NT2/D1 (cell line): ENCODE results near the gene RIT2.

Experiments
- DNase-seq: peaks from one replicate; pipeline ENCODE4 v3.0.0-alpha.2; 2011; ENCODE audit warnings: low read depth, low spot score
- H3K27me3 ChIP-seq: 2 replicates; pipeline ENCODE4 v1.6.0; 2011; ENCODE audit warnings: mild to moderate bottlenecking; ENCODE audit not compliant: insufficient read length, insufficient read depth
- H3K36me3 ChIP-seq: 2 replicates; pipeline ENCODE4 v1.6.1; 2011; ENCODE audit warnings: mild to moderate bottlenecking, low read length, mixed read lengths; ENCODE audit not compliant: insufficient read depth, insufficient read length
- H3K4me1 ChIP-seq: 2 replicates; pipeline ENCODE4 v1.5.1; 2011; ENCODE audit not compliant: insufficient read depth, insufficient read length
- H3K4me3 ChIP-seq: 2 replicates; pipeline ENCODE4 v1.5.1; 2011; ENCODE audit warnings: low read depth; ENCODE audit not compliant: insufficient read length
- H3K9ac ChIP-seq: 2 replicates; pipeline ENCODE4 v1.6.0; 2011; ENCODE audit warnings: low read depth; ENCODE audit not compliant: insufficient read length
- H3K9me3 ChIP-seq: 2 replicates; pipeline ENCODE4 v1.5.1; 2011; ENCODE audit warnings: mild to moderate bottlenecking, low read length; ENCODE audit not compliant: insufficient read depth
- SUZ12 ChIP-seq: IDR thresholded peaks from 2 replicates; pipeline ENCODE4 v1.6.1; 2011; ENCODE audit not compliant: insufficient read length, insufficient read depth; ENCODE audit errors: extremely low read depth
- YY1 ChIP-seq: IDR thresholded peaks from 2 replicates; pipeline ENCODE4 v1.6.1; 2011; ENCODE audit not compliant: insufficient read length, insufficient read depth
- ZNF274 ChIP-seq: IDR thresholded peaks from 2 replicates; pipeline ENCODE4 v1.6.1; 2011; ENCODE audit warnings: mild to moderate bottlenecking, low read depth, low read length

Gene RIT2

DNA sequence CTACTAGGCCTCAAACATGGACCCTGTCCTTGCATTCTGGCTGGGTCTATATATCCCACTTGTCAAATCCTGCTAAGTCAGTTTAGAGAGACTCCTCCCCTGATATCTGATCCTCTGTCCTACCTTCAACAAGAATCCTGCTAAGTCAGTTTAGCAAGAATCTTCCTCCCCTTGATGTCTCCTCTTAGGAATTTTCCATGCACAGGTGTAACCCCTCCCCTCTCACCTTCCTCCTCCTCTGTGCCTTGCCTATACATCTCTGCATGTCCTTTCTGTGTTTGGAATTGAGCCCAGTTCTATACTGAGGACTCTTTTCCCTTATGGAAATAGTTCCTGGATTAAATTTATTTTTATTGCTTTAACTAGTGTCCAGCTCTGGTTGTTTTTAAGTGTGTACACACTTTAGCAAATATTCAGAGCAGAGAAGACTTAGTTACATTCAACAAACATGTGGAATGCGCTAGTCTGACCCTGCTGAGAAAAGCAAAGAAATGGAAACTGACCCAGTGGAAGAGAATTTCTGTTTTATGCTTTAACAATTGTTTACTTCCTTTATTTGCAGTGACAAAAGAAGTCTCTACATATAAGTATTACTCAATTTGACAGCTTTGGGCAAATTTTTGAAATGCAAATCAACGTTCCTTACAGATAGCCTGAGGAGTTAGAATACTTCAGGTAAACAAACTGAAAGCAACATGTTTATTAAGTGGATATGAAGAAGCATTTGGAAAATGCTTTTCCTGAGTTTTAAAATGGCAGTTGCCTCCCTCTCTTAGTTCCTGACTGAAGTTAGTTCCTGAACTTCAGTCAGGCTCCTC, 80.6 kb downstream of the RIT2 start:
- H3K27me3 ChIP-seq, result no peaks in the 10 kb centered on the region
- no peaks in the 10 kb centered on the region for H3K9me3 ChIP-seq
- no peaks in the 10 kb centered on the region for H3K36me3 ChIP-seq
- no peaks in the 10 kb centered on the region for H3K4me1 ChIP-seq
- DNase-seq, result peak; percentile 6
- no peak overlapping the region for H3K4me3 ChIP-seq
- TF ChIP-seq YY1, result no peak
- TF ChIP-seq SUZ12, result no peak
- TF ChIP-seq ZNF274, result no peak
- H3K9ac ChIP-seq, result no peak overlapping the region

DNA sequence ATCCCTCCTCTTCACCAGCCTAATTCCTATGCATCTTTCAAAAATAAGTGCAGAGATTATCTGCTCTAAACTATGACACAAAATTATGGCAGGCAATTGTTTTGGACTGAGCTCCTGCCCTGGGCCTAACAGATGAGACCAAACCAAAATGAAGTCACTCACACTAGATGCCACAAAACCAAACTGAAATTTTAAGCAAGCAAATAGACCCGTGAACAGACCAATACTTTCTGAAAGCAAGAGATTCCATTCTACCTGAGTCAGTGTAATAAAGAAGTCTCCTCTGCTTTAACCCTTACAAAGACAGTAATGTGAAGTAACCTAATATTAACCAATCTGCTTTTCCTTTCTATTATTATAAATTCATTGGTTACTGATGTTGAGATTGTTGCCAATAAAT, 84.3 kb downstream of the RIT2 start:
- no peak for DNase-seq
- no peaks in the 10 kb centered on the region for H3K36me3 ChIP-seq
- H3K4me3 ChIP-seq, result no peak overlapping the region
- TF ChIP-seq SUZ12, result no peak
- no peak for TF ChIP-seq YY1
- TF ChIP-seq ZNF274, result no peak
- H3K27me3 ChIP-seq, result no peaks in the 10 kb centered on the region
- no peaks in the 10 kb centered on the region for H3K4me1 ChIP-seq
- H3K9me3 ChIP-seq, result no peaks in the 10 kb centered on the region
- no peak overlapping the region for H3K9ac ChIP-seq

DNA sequence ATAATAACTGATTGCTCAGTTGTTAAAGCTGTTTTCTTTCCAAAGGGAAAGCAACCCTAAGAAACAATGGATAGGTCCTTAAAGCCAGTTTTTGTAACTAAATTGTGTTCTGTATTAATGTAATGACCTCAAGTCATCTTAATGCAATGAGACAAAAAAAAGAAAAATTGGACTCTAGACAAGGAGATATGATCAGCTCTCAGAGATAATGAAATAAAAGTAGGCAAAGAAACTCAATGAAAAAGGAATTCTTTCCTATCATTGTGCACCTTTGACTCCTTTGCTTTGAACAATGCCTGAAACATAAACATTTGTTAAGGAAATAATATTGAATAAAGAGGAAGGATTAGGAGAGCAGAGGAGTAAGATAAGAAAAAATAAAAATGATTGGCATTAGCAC, 86.1 kb downstream of the RIT2 start:
- Histone ChIP-seq H3K9ac (no peak overlapping the region), H3K4me1 (no peaks in the 10 kb centered on the region), H3K27me3 (no peaks in the 10 kb centered on the region), H3K36me3 (no peaks in the 10 kb centered on the region), H3K9me3 (no peaks in the 10 kb centered on the region), H3K4me3 (no peak overlapping the region)
- TF ChIP-seq YY1 (no peak), ZNF274 (no peak), SUZ12 (no peak)
- no peak for DNase-seq

DNA sequence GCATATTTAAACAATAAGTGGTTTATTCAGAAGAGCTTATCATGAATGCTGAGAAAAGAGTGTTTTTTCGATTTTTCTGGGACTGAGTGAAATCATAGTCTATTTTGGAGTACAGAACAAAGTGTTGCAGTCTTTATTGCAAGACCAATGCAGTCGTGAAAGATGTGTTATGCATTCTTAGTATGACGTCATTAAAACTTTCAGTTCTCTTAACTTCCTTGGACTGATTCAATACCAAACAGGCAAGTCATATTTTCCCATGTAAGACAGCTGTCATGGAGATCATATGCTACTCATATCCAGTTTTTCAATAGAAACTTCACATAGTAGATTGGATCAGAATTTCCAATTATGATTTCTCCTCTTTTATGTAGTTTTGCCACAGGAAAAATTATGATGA, 92.6 kb downstream of the RIT2 start:
- TF ChIP-seq YY1 (no peak), ZNF274 (no peak), SUZ12 (no peak)
- Histone ChIP-seq H3K4me3 (no peak overlapping the region), H3K4me1 (no peaks in the 10 kb centered on the region), H3K9me3 (no peaks in the 10 kb centered on the region), H3K9ac (no peak overlapping the region), H3K36me3 (no peaks in the 10 kb centered on the region), H3K27me3 (no peaks in the 10 kb centered on the region)
- DNase-seq, result no peak

DNA sequence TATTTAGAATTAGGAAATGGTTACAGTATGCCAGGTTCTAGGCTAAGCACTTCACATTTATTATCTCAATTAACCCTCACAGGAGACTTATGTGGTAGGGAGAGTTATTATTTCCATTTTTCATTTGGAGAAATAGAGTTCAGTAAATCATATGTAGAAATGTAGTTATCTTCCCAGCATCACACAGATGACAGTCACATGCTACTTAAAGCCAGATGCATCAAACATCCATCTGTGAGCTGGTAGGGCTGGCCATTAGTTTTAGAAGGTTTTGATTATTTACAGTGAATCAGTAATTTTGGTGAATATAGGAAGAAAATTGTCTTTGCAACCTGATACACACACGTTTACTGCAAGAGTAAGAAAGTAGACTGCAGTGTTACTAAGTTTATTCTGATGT, 97.9 kb downstream of the RIT2 start:
- DNase-seq, result no peak
- Histone ChIP-seq H3K4me3 (no peak overlapping the region), H3K9ac (no peak overlapping the region), H3K36me3 (no peaks in the 10 kb centered on the region), H3K9me3 (no peaks in the 10 kb centered on the region), H3K27me3 (no peaks in the 10 kb centered on the region), H3K4me1 (no peaks in the 10 kb centered on the region)
- TF ChIP-seq ZNF274 (no peak), YY1 (no peak), SUZ12 (no peak)

DNA sequence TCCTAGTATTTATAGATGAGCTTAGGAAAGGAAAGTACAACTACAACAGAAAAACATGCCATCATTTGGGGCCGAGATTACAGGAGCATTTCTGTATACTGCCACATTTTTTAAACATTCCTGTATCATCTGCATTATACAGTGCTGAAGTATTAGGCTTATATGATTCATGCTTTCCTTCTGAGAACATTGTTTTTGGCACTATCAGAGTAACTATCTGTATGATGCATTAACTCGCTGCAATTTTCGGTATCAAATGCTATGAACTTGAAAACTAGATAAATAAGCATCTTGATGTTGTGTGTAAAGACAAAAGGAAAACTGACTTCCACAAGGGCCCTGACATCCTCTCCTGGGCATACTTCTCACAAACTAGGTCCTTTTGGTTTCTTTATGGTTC, 102.0 kb downstream of the RIT2 start:
- Histone ChIP-seq H3K4me3 (no peak overlapping the region), H3K4me1 (no peaks in the 10 kb centered on the region), H3K9ac (no peak overlapping the region), H3K27me3 (no peaks in the 10 kb centered on the region), H3K9me3 (no peaks in the 10 kb centered on the region), H3K36me3 (no peaks in the 10 kb centered on the region)
- TF ChIP-seq SUZ12 (no peak), ZNF274 (no peak), YY1 (no peak)
- no peak for DNase-seq

DNA sequence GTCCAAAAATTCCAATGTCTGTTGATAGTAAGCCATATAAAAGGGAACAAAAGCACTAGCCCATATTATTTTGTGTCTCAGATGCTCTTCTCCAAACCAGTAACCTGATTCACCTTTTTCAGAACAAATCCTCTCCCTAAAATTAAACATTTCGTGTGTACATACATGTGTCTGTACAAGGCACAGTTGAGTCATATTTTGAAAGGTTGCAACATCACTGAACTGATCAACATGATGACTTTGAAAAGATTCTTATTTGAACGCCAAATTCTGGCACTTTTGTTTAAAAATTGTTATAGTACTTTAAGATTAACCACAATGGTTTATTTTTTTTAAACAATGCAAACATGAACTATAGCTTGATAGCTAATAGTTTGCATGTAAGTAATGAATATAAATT, 102.5 kb downstream of the RIT2 start:
- H3K36me3 ChIP-seq, result no peaks in the 10 kb centered on the region
- no peaks in the 10 kb centered on the region for H3K9me3 ChIP-seq
- no peaks in the 10 kb centered on the region for H3K4me1 ChIP-seq
- no peaks in the 10 kb centered on the region for H3K27me3 ChIP-seq
- DNase-seq, result no peak
- no peak overlapping the region for H3K4me3 ChIP-seq
- no peak overlapping the region for H3K9ac ChIP-seq
- TF ChIP-seq ZNF274 (no peak), SUZ12 (no peak), YY1 (no peak)

DNA sequence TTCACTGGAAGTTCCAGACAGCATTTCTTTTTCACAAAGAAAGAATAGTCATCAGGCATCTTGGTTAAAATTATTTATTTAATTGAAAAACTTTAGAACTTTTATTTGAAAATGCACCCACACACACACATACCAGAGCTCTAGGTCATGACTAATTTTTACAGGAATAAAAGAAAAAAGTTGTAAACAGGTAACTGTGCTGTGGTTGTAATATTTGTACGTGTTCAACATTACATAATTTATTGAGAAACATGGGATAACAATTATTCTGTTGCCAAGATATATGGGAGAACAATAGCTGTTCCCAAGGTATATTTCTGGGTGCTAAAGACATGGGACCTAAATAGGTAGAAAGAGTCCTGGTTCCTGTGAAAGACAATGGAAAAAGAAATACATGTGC, 104.9 kb downstream of the RIT2 start:
- no peaks in the 10 kb centered on the region for H3K36me3 ChIP-seq

More for the DNA sequence above, 104.9 kb downstream of the RIT2 start:
- no peak for DNase-seq
- H3K4me3 ChIP-seq, result no peak overlapping the region
- no peaks in the 10 kb centered on the region for H3K4me1 ChIP-seq
- H3K9ac ChIP-seq, result no peak overlapping the region
- no peaks in the 10 kb centered on the region for H3K27me3 ChIP-seq
- no peaks in the 10 kb centered on the region for H3K9me3 ChIP-seq
- no peak for TF ChIP-seq SUZ12
- no peak for TF ChIP-seq YY1
- TF ChIP-seq ZNF274, result no peak
